K562 (cell line): ENCODE data around the gene GNAI2. TPM values are rescaled to one million over a fixed set of nuclear protein-coding genes. Genes with fewer than 3 reads are reported as not detected.

Experiments
- CC2D1A ChIP-seq: fragments of 450-650 bp; IDR thresholded peaks from 2 replicates; pipeline ENCODE4 v1.6.1; 2017; ENCODE audit warnings: mild to moderate bottlenecking
- DIDO1 ChIP-seq: fragments of 450-650 bp; IDR thresholded peaks from 2 replicates; pipeline ENCODE4 v1.6.1; 2016; ENCODE audit warnings: low read depth, missing biosample characterization, missing genetic modification characterization
- E2F4 ChIP-seq: sonication (generic); formaldehyde crosslinking; IDR thresholded peaks from 2 replicates; pipeline ENCODE4 v1.8.0; 2022; ENCODE audit warnings: mild to moderate bottlenecking, low read depth, missing genetic modification reagents
- EZH2 ChIP-seq: IDR thresholded peaks from 2 replicates; pipeline ENCODE4 v1.6.1; 2012; ENCODE audit warnings: low read depth, mild to moderate bottlenecking, inconsistent platforms, low read length, borderline replicate concordance
- FOSL1 ChIP-seq: fragments of 200-800 bp; sonication (Bioruptor generic); conservative IDR thresholded peaks from 2 replicates; pipeline ENCODE4 v1.6.1; 2016; ENCODE audit warnings: missing genetic modification characterization, missing compliant biosample characterization
- GATA2 ChIP-seq: sonication (generic); formaldehyde crosslinking; IDR thresholded peaks from 2 replicates; pipeline ENCODE4 v1.4.0; 2020; ENCODE audit warnings: mild to moderate bottlenecking, missing genetic modification reagents
- HMG20B ChIP-seq: fragments of 250-450 bp; sonication (Bioruptor Pico); IDR thresholded peaks from 2 replicates; pipeline ENCODE4 v1.5.0; 2021; ENCODE audit warnings: mild to moderate bottlenecking
- KLF6 ChIP-seq: fragments of 250-450 bp; sonication (Bioruptor Pico); IDR thresholded peaks from 2 replicates; pipeline ENCODE4 v1.4.0; 2020; ENCODE audit warnings: mild to moderate bottlenecking, moderate library complexity, borderline replicate concordance
- MEF2A ChIP-seq: IDR thresholded peaks from 2 replicates; pipeline ENCODE4 v1.6.1; 2011; ENCODE audit warnings: low read depth, mild to moderate bottlenecking, low read length, moderate library complexity; ENCODE audit not compliant: control insufficient read depth
- PATZ1 ChIP-seq: fragments of 250-450 bp; sonication (Bioruptor Pico); IDR thresholded peaks from 2 replicates; pipeline ENCODE4 v1.5.0; 2020; ENCODE audit warnings: mild to moderate bottlenecking, borderline replicate concordance
- SIN3A ChIP-seq, 2 experiments: fragments of 150-350 bp in 1 of 2; IDR thresholded peaks; 2 replicates each; pipeline ENCODE4 v1.6.1; 2011 to 2016; ENCODE audit warnings: borderline replicate concordance in 2 of 2, low read depth in 2 of 2, low read length in 2 of 2, mild to moderate bottlenecking in 2 of 2, moderate library complexity in 2 of 2; ENCODE audit not compliant: control insufficient read depth in 1 of 2
- TCFL5 ChIP-seq: fragments of 250-450 bp; sonication (Bioruptor Pico); conservative IDR thresholded peaks from 2 replicates; pipeline ENCODE4 v1.6.1; 2021; ENCODE audit warnings: mild to moderate bottlenecking, moderate library complexity, matching md5 sums
- polyA plus RNA-seq, 8 experiments: library from polyadenylated mRNA; depleted of rRNA in 4 of 8; stranded (reverse) in 5 of 8; unstranded in 3 of 8; fragments of >200 nt; fragmentation: Nextera tagmentation in 2 of 8; fragmentation: Illumina TruSeq in 1 of 8; extraction: Ambion mirVana in 2 of 8; extraction: Trizol in 1 of 8; gene quantifications; 2 replicates each; pipeline versions ENCODE4 v1.2.1 to v1.2.3, GENCODE V29; 2011 to 2014; ENCODE audit warnings: inconsistent platforms in 1 of 8, missing spikeins in 1 of 8
- total RNA-seq, 7 experiments: library from RNA; depleted of rRNA in 6 of 7; stranded (reverse); fragments of >200 nt in 6 of 7; fragmentation: Illumina TruSeq in 2 of 7; extraction: Trizol in 2 of 7; gene quantifications; 2 replicates each; pipeline versions ENCODE4 v1.2.1 to v1.2.3, GENCODE V29; 2011 to 2021; ENCODE audit warnings: low replicate concordance in 1 of 7
- TF ChIP-seq, protein P1 (sequence below): sonication (generic); formaldehyde crosslinking; IDR thresholded peaks from 2 replicates; pipeline ENCODE4 v1.8.0; 2022; ENCODE audit warnings: mild to moderate bottlenecking, missing genetic modification reagents
- TF ChIP-seq, protein P2 (sequence below): fragments of 150-350 bp; conservative IDR thresholded peaks from 2 replicates; pipeline ENCODE4 v1.6.1; 2014; ENCODE audit warnings: low read length
- TF ChIP-seq, protein P3 (sequence below): IDR thresholded peaks from 2 replicates; pipeline ENCODE4 v1.6.1; 2016; ENCODE audit warnings: missing genetic modification characterization, missing compliant biosample characterization
- TF ChIP-seq, protein P4 (sequence below): conservative IDR thresholded peaks from 2 replicates; pipeline ENCODE4 v1.6.1; 2011; ENCODE audit warnings: low read depth, mild to moderate bottlenecking, low read length; ENCODE audit not compliant: control insufficient read depth

The GNAI2 gene
- total and polyA plus RNA-seq, 9 of the 15 experiments (the other 6 are each of a cell fraction or from before 2014, with no cell fraction given), result 1.1 to 72.2 (median 42.7) TPM

DNA sequence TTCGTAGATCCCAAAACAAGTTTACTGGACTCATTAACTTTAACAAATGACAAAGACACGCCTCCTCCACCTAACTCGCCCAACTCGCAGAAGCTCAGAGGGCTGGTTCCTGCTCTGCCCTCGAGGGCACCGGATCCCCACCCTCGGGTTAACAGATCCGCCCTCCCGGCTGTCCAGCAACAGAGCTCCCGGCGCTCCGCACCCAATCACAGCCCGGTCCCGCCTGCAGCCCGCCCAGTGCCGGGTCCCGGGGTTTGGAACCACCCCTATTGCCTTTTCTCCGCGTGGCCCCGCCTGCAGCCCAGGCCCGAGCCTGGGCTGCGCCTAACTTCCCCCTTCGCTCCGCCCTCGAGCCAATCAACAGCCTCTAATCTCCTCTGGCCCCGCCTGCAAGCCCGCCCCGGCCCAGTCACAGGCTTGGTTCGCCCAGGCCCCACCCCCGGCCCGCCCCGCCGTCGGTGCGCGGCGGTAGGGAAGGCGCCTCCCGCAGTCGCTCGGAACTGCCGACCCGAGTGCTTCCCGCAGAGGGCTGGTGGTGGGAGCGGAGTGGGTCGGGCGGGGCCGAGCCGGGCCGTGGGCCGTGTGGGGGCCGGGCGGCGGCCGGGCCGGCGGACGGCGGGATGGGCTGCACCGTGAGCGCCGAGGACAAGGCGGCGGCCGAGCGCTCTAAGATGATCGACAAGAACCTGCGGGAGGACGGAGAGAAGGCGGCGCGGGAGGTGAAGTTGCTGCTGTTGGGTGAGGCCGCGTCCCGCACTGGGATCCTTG is at the start of gene GNAI2 (continued):
- TF ChIP-seq, protein P1, sequence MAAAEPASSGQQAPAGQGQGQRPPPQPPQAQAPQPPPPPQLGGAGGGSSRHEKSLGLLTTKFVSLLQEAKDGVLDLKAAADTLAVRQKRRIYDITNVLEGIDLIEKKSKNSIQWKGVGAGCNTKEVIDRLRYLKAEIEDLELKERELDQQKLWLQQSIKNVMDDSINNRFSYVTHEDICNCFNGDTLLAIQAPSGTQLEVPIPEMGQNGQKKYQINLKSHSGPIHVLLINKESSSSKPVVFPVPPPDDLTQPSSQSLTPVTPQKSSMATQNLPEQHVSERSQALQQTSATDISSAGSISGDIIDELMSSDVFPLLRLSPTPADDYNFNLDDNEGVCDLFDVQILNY (CRISPR knock-in tag), result no peak
- TF ChIP-seq, protein P2, sequence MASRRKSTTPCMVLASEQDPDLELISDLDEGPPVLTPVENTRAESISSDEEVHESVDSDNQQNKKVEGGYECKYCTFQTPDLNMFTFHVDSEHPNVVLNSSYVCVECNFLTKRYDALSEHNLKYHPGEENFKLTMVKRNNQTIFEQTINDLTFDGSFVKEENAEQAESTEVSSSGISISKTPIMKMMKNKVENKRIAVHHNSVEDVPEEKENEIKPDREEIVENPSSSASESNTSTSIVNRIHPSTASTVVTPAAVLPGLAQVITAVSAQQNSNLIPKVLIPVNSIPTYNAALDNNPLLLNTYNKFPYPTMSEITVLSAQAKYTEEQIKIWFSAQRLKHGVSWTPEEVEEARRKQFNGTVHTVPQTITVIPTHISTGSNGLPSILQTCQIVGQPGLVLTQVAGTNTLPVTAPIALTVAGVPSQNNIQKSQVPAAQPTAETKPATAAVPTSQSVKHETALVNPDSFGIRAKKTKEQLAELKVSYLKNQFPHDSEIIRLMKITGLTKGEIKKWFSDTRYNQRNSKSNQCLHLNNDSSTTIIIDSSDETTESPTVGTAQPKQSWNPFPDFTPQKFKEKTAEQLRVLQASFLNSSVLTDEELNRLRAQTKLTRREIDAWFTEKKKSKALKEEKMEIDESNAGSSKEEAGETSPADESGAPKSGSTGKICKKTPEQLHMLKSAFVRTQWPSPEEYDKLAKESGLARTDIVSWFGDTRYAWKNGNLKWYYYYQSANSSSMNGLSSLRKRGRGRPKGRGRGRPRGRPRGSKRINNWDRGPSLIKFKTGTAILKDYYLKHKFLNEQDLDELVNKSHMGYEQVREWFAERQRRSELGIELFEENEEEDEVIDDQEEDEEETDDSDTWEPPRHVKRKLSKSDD, result no peak
- no peak for TF ChIP-seq SIN3A (IDR thresholded peaks at IDR 0.05; ENCODE audit: borderline replicate concordance in 2 of 2, control insufficient read depth in 1 of 2, low read depth in 2 of 2, low read length in 2 of 2)
- TF ChIP-seq, protein P3, sequence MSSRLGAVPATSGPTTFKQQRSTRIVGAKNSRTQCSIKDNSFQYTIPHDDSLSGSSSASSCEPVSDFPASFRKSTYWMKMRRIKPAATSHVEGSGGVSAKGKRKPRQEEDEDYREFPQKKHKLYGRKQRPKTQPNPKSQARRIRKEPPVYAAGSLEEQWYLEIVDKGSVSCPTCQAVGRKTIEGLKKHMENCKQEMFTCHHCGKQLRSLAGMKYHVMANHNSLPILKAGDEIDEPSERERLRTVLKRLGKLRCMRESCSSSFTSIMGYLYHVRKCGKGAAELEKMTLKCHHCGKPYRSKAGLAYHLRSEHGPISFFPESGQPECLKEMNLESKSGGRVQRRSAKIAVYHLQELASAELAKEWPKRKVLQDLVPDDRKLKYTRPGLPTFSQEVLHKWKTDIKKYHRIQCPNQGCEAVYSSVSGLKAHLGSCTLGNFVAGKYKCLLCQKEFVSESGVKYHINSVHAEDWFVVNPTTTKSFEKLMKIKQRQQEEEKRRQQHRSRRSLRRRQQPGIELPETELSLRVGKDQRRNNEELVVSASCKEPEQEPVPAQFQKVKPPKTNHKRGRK (tag), result no peak
- TF ChIP-seq PATZ1, result no peak
- TF ChIP-seq, protein P4, sequence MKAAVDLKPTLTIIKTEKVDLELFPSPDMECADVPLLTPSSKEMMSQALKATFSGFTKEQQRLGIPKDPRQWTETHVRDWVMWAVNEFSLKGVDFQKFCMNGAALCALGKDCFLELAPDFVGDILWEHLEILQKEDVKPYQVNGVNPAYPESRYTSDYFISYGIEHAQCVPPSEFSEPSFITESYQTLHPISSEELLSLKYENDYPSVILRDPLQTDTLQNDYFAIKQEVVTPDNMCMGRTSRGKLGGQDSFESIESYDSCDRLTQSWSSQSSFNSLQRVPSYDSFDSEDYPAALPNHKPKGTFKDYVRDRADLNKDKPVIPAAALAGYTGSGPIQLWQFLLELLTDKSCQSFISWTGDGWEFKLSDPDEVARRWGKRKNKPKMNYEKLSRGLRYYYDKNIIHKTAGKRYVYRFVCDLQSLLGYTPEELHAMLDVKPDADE, result 0 out of 2 replicates have a peak, but pooled peaks have one; percentile 8
- TF ChIP-seq DIDO1 (tag), result no peak
- TF ChIP-seq TCFL5 (CRISPR knock-in tag), result no peak
- TF ChIP-seq EZH2, result no peak
- peak; percentile 53; the same call in 1 of the 2 replicates for TF ChIP-seq CC2D1A
- no peak for TF ChIP-seq E2F4
- no peak for TF ChIP-seq FOSL1 (tag)
- no peak for TF ChIP-seq HMG20B (CRISPR knock-in tag)
- TF ChIP-seq GATA2 (CRISPR knock-in tag), result no peak
- no peak for TF ChIP-seq KLF6 (CRISPR knock-in tag)
- no peak for TF ChIP-seq MEF2A
